B cell (primary cell): ENCODE results near the gene ZBTB33. TPM values are rescaled to one million over a fixed set of nuclear protein-coding genes. Genes with fewer than 3 reads are reported as not detected.

ENCODE experiments used
- ATAC-seq: fragments of 200-7000 bp; cut with Tn5 transposase; one replicate; pipeline ENCODE4 v1.10.0; 2021; ENCODE audit warnings: low read depth, mild to moderate bottlenecking, moderate number of reproducible peaks, moderate library complexity
- CTCF ChIA-PET: fragments of 350-600 bp; sonication (Branson Sonifier 250); formaldehyde crosslinking; loops from one replicate; lab custom pipeline; 2021; ENCODE audit warnings: antibody characterized with exemption, inconsistent platforms; lab: Charles Lee
- POLR2A ChIA-PET: fragments of 350-600 bp; sonication (Branson Sonifier 250); formaldehyde crosslinking; loops from one replicate; lab custom pipeline; 2021; ENCODE audit warnings: antibody characterized with exemption; lab: Charles Lee
- DNase-seq: peaks from one replicate; pipeline ENCODE4 v3.0.0; 2013
- H2AFZ ChIP-seq: 2 replicates; pipeline ENCODE4 v1.6.1; 2012; ENCODE audit warnings: mild to moderate bottlenecking, low read depth, low read length; ENCODE audit not compliant: insufficient read depth, poor library complexity, severe bottlenecking
- H3K27ac ChIP-seq, 2 donors: 1 replicate in 1 of 2; 2 replicates in 1 of 2; pipeline ENCODE4 v1.5.1; 2012 to 2013; ENCODE audit warnings: low read length in 2 of 2, mild to moderate bottlenecking in 2 of 2, moderate library complexity in 1 of 2
- H3K27me3 ChIP-seq, 4 experiments: fragments of 200-600 bp in 1 of 4; sonication (generic) in 1 of 4; replicated peaks in 1 of 4; 1 replicate in 2 of 4; 2 replicates in 2 of 4; pipeline versions ENCODE4 v1.6.1 to v1.7.0; 2013 to 2016; ENCODE audit warnings: low read length in 3 of 4, mild to moderate bottlenecking in 2 of 4, mixed read lengths in 1 of 4, moderate library complexity in 1 of 4; ENCODE audit not compliant: insufficient read depth in 4 of 4, control insufficient read depth in 3 of 4; ENCODE audit errors: control extremely low read depth in 1 of 4
- H3K36me3 ChIP-seq, 2 experiments: replicated peaks in 1 of 2; 1 replicate in 1 of 2; 2 replicates in 1 of 2; pipeline versions ENCODE4 v1.6.1 to v1.7.1; 2013; ENCODE audit warnings: low read length in 1 of 2; ENCODE audit not compliant: insufficient read depth in 2 of 2, control insufficient read depth in 1 of 2; ENCODE audit errors: control extremely low read depth in 1 of 2, extremely low read depth in 1 of 2
- H3K4me1 ChIP-seq, 2 donors: fragments of 200-600 bp in 1 of 2; sonication (generic) in 1 of 2; 1 replicate in 1 of 2; 2 replicates in 1 of 2; pipeline versions ENCODE4 v1.5.1 to v1.6.1; 2013 to 2017; ENCODE audit warnings: low read length in 2 of 2; ENCODE audit not compliant: control insufficient read depth in 2 of 2, insufficient read depth in 2 of 2
- H3K4me2 ChIP-seq: replicated peaks from 2 replicates; pipeline ENCODE3; 2012; ENCODE audit warnings: mild to moderate bottlenecking, low read depth, low read length; ENCODE audit not compliant: poor library complexity, severe bottlenecking
- H3K4me3 ChIP-seq, 5 experiments: fragments of 200-600 bp in 1 of 5; sonication (generic) in 1 of 5; 1 replicate in 3 of 5; 2 replicates in 2 of 5; pipeline versions ENCODE4 v1.5.1 to v1.7.0; 2011 to 2016; ENCODE audit warnings: low read length in 4 of 5, mild to moderate bottlenecking in 4 of 5, low read depth in 2 of 5, control low read depth in 1 of 5, moderate library complexity in 1 of 5; ENCODE audit not compliant: insufficient read depth in 1 of 5; ENCODE audit errors: control extremely low read depth in 1 of 5, extremely low read depth in 1 of 5
- H3K79me2 ChIP-seq: fragments of 200-600 bp; sonication (generic); one replicate; pipeline ENCODE4 v1.6.0; 2016; ENCODE audit warnings: low read length; ENCODE audit not compliant: control insufficient read depth, insufficient read depth
- H3K9ac ChIP-seq: fragments of 200-600 bp; sonication (generic); 2 replicates; pipeline ENCODE4 v1.6.1; 2017; ENCODE audit warnings: mild to moderate bottlenecking, low read length, moderate library complexity
- H3K9me3 ChIP-seq, 3 donors: one replicate each; pipeline versions ENCODE4 v1.6.1 to v1.7.1; 2013; ENCODE audit warnings: low read length in 2 of 3; ENCODE audit not compliant: control insufficient read depth in 2 of 3, insufficient read depth in 1 of 3; ENCODE audit errors: control extremely low read depth in 1 of 3
- H4K20me1 ChIP-seq: 2 replicates; pipeline ENCODE4 v1.6.0; 2012; ENCODE audit warnings: mild to moderate bottlenecking, low read length; ENCODE audit not compliant: insufficient read depth, control insufficient read depth, poor library complexity, severe bottlenecking
- H3K27ac Mint-ChIP-seq: one replicate; pipeline ENCODE4 v1.8.0; 2021; ENCODE audit warnings: mixed read lengths
- H3K27me3 Mint-ChIP-seq: one replicate; pipeline ENCODE4 v1.8.0; 2021; ENCODE audit warnings: mixed read lengths
- H3K4me1 Mint-ChIP-seq: one replicate; pipeline ENCODE4 v1.8.0; 2021; ENCODE audit warnings: mixed read lengths
- H3K4me3 Mint-ChIP-seq: one replicate; pipeline ENCODE4 v1.8.0; 2021; ENCODE audit warnings: mixed read lengths
- H3K9me3 Mint-ChIP-seq: one replicate; pipeline ENCODE4 v1.8.0; 2022; ENCODE audit warnings: mixed read lengths; ENCODE audit not compliant: insufficient read depth
- CTCF ChIP-seq: fragments of 200-600 bp; IDR thresholded peaks from one replicate; pipeline ENCODE4 v1.8.0; 2022; ENCODE audit warnings: antibody characterized with exemption, mild to moderate bottlenecking
- EZH2 ChIP-seq: IDR thresholded peaks from 2 replicates; pipeline ENCODE4 v1.6.1; 2012; ENCODE audit warnings: borderline replicate concordance, low read depth, mild to moderate bottlenecking, moderate library complexity, low read length; ENCODE audit not compliant: insufficient read depth, poor library complexity, severe bottlenecking
- WGBS: methylation state at CpG from one replicate; pipeline ENCODE4 v1.1.5; 2013; ENCODE audit warnings: missing lambda C conversion rate; ENCODE audit not compliant: insufficient coverage; 5-methylcytosine and 5-hydroxymethylcytosine counted together
- intact Hi-C: fragments of 100-400 bp; cut with micrococcal nuclease; formaldehyde crosslinking; loops from one replicate; pipeline ENCODE4 v1.10.0; 2022
- polyA plus RNA-seq: library from polyadenylated mRNA; depleted of rRNA; stranded (reverse); fragments of >200 nt; gene quantifications from 2 replicates; pipeline ENCODE4 v1.2.3, GENCODE V29; 2012
- total RNA-seq, 2 donors: library from RNA; stranded (reverse); fragments of 120-200 nt in 1 of 2; gene quantifications; 1 replicate in 1 of 2; 2 replicates in 1 of 2; pipeline versions ENCODE4 v1.2.3 to v1.2.4, GENCODE V29; 2013 to 2022

Gene ZBTB33
- total and polyA plus RNA-seq, 2 donors (not counting 1 experiment from before 2014, with no cell fraction given), result 4.6 to 21.6 TPM

DNA sequence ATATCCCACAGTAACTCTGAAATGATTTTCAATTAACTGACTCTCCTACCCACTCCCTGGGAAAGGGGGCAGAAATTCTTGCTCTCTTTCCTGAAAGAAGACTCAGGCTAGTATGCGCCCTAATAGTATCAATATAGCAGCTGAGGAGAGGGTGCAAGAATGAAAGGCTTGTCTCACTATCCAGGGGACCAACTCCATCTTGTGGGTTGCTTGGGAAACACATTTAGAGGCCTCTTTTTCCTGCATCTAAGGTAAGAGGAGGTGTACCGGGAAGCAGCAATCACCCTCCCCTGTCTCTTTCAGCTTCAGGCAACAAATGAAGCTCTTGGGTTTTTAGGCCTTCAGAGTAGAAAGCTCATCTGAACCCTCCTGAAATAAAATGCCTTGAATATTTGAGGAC, 49.3 kb downstream of the ZBTB33 start:
- TF ChIP-seq CTCF (no peak), EZH2 (no peak)
- no peaks in the 10 kb centered on the region for H3K27me3 ChIP-seq
- no peak overlapping the region for H3K4me2 ChIP-seq
- H3K4me1 ChIP-seq, result peaks cover 27 to 37% of the 10 kb centered on the region in 2 donors
- no peak overlapping the region for H2AFZ ChIP-seq
- no peak overlapping the region for H3K27ac ChIP-seq
- CTCF ChIA-PET, result interaction anchor here (1.2 to 1.8 kb wide), 3 partner anchors 9 to 49 kb away, joined by 3 to 7 read pairs (median 4); partner anchors contain the start of gene ZBTB33
- no peak overlapping the region for H3K4me3 Mint-ChIP-seq
- WGBS, result no CpG with 5 or more reads among the region's 2 CpGs
- H3K4me3 ChIP-seq, result no peak overlapping the region
- no peaks in the 10 kb centered on the region for H4K20me1 ChIP-seq
- POLR2A ChIA-PET, result no interaction called here
- H3K4me1 Mint-ChIP-seq, result peaks cover 35% of the 10 kb centered on the region
- no peaks in the 10 kb centered on the region for H3K9me3 ChIP-seq
- no peaks in the 10 kb centered on the region for H3K79me2 ChIP-seq
- ATAC-seq, result no peak
- no peak overlapping the region for H3K9ac ChIP-seq
- H3K9me3 Mint-ChIP-seq, result no peaks in the 10 kb centered on the region
- H3K27ac Mint-ChIP-seq, result no peak overlapping the region
- H3K27me3 Mint-ChIP-seq, result no peaks in the 10 kb centered on the region
- H3K36me3 ChIP-seq, result no peaks in the 10 kb centered on the region
- no peak for DNase-seq
- intact Hi-C loops, result loop anchor here (10.0 kb wide), 1 partner anchor 175 kb away; no protein-coding TSS in a partner anchor

- Histone ChIP-seq H3K79me2 (no peaks in the 10 kb centered on the region), H4K20me1 (no peaks in the 10 kb centered on the region), H3K36me3 (no peaks in the 10 kb centered on the region), H3K27me3 (no peaks in the 10 kb centered on the region), H3K27ac (no peak overlapping the region), H3K9ac (no peak overlapping the region), H2AFZ (no peak overlapping the region), H3K4me3 (no peak overlapping the region), H3K9me3 (no peaks in the 10 kb centered on the region), H3K4me1 (peaks cover 27 to 37% of the 10 kb centered on the region in 2 donors), H3K4me2 (no peak overlapping the region)
- TF ChIP-seq CTCF (no peak), EZH2 (no peak)
- no CpG with 5 or more reads among the region's 2 CpGs for WGBS
- ATAC-seq (no peak), DNase-seq (no peak)
- ChIA-PET POLR2A (no interaction called here), CTCF (interaction anchor here (1.4 to 2.0 kb wide), 3 partner anchors 8 to 51 kb away, joined by 4 to 11 read pairs (median 5); partner anchors contain the start of gene ZBTB33)
- H3K4me1 Mint-ChIP-seq, result peaks cover 31% of the 10 kb centered on the region
- H3K4me3 Mint-ChIP-seq, result no peak overlapping the region
- intact Hi-C loops, result loop anchor here (10.0 kb wide), 1 partner anchor 173 kb away; no protein-coding TSS in a partner anchor
- H3K27me3 Mint-ChIP-seq, result no peaks in the 10 kb centered on the region
- H3K9me3 Mint-ChIP-seq, result no peaks in the 10 kb centered on the region
- H3K27ac Mint-ChIP-seq, result no peak overlapping the region
Measured at GRCh38 chrX:120301497-120301896, 50.9 kb downstream of the ZBTB33 start.
